GM10266 (cell line): ENCODE measurements around the gene MAGI2.

Experiments used
- DNase-seq: peaks from one replicate; pipeline ENCODE4 v3.0.0; 2012; ENCODE audit errors: extremely low spot score
- CTCF ChIP-seq: IDR thresholded peaks from 2 replicates; pipeline ENCODE4 v1.5.1; 2012; ENCODE audit warnings: mild to moderate bottlenecking, low read depth; ENCODE audit not compliant: control insufficient read depth, insufficient read depth; ENCODE audit errors: missing control alignments

MAGI2 gene

GRCh38 chr7:78433421-78433820 lies 1020.0 kb downstream of the MAGI2 start:
- DNase-seq, result no peak
- no peak for TF ChIP-seq CTCF

DNA sequence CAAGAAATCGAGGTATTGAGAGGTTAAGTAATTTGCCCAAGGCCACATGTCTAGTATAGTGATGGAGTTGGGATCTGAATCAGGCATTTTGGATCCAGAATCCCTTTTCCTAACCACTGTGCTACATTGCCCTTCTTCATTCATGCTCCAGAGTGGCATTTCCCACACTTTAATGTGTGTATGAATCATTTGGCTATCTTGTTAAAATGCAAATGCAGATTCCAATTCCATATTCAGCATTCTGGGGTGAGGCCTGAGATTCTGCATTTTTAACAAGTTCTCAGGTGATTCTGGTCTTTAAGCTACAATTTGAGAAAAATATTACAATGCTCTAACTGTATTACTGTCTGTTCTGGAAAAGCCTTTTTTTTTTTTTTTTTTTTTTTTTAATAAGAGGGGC lies 1023.6 kb downstream of the MAGI2 start:
- no peak for TF ChIP-seq CTCF
- DNase-seq, result no peak

- peak; percentile 2 for DNase-seq
- no peak for TF ChIP-seq CTCF
Measured at GRCh38 chr7:78427209-78427608, 1026.3 kb downstream of the MAGI2 start.

GRCh38 chr7:78420001-78420400 lies 1033.5 kb downstream of the MAGI2 start:
- no peak for TF ChIP-seq CTCF
- no peak for DNase-seq

DNA sequence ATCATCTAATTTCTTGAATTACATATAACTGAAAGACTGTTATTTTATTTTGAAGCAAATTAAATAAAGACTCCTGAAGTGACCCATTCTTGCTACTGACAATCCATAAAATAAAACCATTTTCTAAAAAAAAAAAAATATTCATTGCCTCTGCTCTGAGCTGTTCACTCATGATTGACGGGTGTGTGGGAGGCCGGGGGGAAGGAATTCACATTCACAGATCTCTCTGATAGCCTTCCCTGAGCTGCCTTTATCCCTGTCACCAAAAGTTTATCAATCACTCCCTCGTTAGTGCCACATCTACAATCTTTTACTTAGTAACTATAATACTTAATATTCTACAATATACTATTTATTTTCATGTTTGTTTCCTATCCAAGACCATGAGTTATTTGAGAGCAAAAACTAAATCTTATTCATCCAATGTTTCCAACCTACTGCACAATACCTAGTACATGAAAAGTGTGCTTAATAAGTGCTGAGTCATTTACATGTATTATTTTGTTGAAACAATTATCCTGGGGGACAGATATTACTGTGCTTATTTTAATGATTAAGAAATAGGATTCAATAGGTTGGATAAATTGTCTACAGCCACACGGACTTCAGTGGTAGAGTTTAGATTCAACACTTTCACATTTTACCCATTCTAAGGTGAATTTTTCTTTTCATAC lies 1036.2 kb downstream of the MAGI2 start:
- DNase-seq, result no peak
- no peak for TF ChIP-seq CTCF

GRCh38 chr7:78413568-78413967 lies 1039.9 kb downstream of the MAGI2 start:
- no peak for TF ChIP-seq CTCF
- no peak for DNase-seq

GRCh38 chr7:78412216-78412858 lies 1041.1 kb downstream of the MAGI2 start:
- TF ChIP-seq CTCF, result no peak
- DNase-seq, result no peak
